SK-N-SH (cell line): ENCODE data around the gene PECR. TPM values are rescaled to one million over a fixed set of nuclear protein-coding genes. Genes with fewer than 3 reads are reported as not detected.
A peak's percentile ranks its signal among the peaks of the same experiment; 100 is the strongest.

ENCODE experiments used
- CTCF ChIA-PET: fragments of 300-600, 350-600 bp; formaldehyde crosslinking; extraction: SDS; loops from one replicate; lab custom pipeline; 2021; lab: Yijun Ruan, JAX
- POLR2A ChIA-PET: fragments of 350-600 bp; sonication (Branson Sonifier 250); formaldehyde crosslinking; extraction: SDS; loops from one replicate; lab custom pipeline; 2020; ENCODE audit warnings: antibody characterized with exemption, inconsistent platforms; lab: Yijun Ruan, JAX
- DNase-seq: peaks from one replicate; pipeline ENCODE4 v3.0.0; 2012
- H2AFZ ChIP-seq: fragments of 200-600 bp; sonication (generic); 2 replicates; pipeline ENCODE4 v1.8.1; 2016; ENCODE audit warnings: antibody characterized with exemption, mild to moderate bottlenecking, low read depth
- H3F3A ChIP-seq: fragments of 200-600 bp; sonication (generic); replicated peaks from 2 replicates; pipeline ENCODE3; 2016; ENCODE audit warnings: antibody characterized with exemption, mild to moderate bottlenecking; ENCODE audit not compliant: insufficient read depth
- H3K27ac ChIP-seq, 2 experiments: fragments of 200-500 bp in 1 of 2; fragments of 200-600 bp in 1 of 2; sonication (Bioruptor generic) in 1 of 2; sonication (generic), shearing (Covaris generic) in 1 of 2; 2 replicates each; pipeline versions ENCODE4 v1.5.1 to v1.6.1; 2014 to 2016; ENCODE audit warnings: low read depth in 2 of 2, inconsistent platforms in 1 of 2, low read length in 1 of 2, mild to moderate bottlenecking in 1 of 2, mixed read lengths in 1 of 2
- H3K27me3 ChIP-seq: fragments of 200-600 bp; sonication (generic), shearing (Covaris generic); 2 replicates; pipeline ENCODE4 v1.6.1; 2016; ENCODE audit warnings: mixed run types; ENCODE audit not compliant: insufficient read depth
- H3K36me3 ChIP-seq, 2 experiments: fragments of 200-500 bp in 1 of 2; fragments of 200-600 bp in 1 of 2; sonication (Bioruptor generic) in 1 of 2; sonication (generic) in 1 of 2; replicated peaks in 1 of 2; 2 replicates each; pipeline versions ENCODE3 to v1.5.1; 2014 to 2016; ENCODE audit warnings: low read length in 1 of 2, mild to moderate bottlenecking in 1 of 2; ENCODE audit not compliant: insufficient read depth in 2 of 2, control insufficient read depth in 1 of 2
- H3K4me1 ChIP-seq, 2 experiments: fragments of 200-500 bp in 1 of 2; fragments of 200-600 bp in 1 of 2; sonication (Bioruptor generic) in 1 of 2; sonication (generic), shearing (Covaris generic) in 1 of 2; 2 replicates each; pipeline versions ENCODE4 v1.5.1 to v1.6.1; 2014 to 2016; ENCODE audit warnings: low read depth in 1 of 2, low read length in 1 of 2, mixed run types in 1 of 2; ENCODE audit not compliant: insufficient read depth in 2 of 2, control insufficient read depth in 1 of 2
- H3K4me2 ChIP-seq: fragments of 200-600 bp; sonication (generic), shearing (Covaris generic); 2 replicates; pipeline ENCODE4 v1.6.1; 2017; ENCODE audit warnings: mixed run types
- H3K4me3 ChIP-seq, 2 experiments: fragments of 200-500 bp in 1 of 2; fragments of 200-600 bp in 1 of 2; sonication (Bioruptor generic) in 1 of 2; sonication (generic), shearing (Covaris generic) in 1 of 2; 2 replicates each; pipeline versions ENCODE4 v1.5.1 to v1.8.1; 2014 to 2016; ENCODE audit warnings: low read depth in 2 of 2, inconsistent platforms in 1 of 2, low read length in 1 of 2, mild to moderate bottlenecking in 1 of 2, mixed read lengths in 1 of 2, moderate library complexity in 1 of 2
- H3K79me2 ChIP-seq: fragments of 200-600 bp; sonication (generic); 2 replicates; pipeline ENCODE4 v1.8.1; 2017; ENCODE audit warnings: mild to moderate bottlenecking; ENCODE audit not compliant: insufficient read depth
- H3K9ac ChIP-seq: fragments of 200-600 bp; sonication (generic); 2 replicates; pipeline ENCODE4 v1.6.1; 2017; ENCODE audit warnings: mixed run types
- H3K9me2 ChIP-seq: fragments of 200-600 bp; sonication (generic); 2 replicates; pipeline ENCODE4 v1.6.1; 2017; ENCODE audit warnings: mixed run types
- H3K9me3 ChIP-seq: fragments of 200-600 bp; sonication (generic); 2 replicates; pipeline ENCODE4 v1.6.1; 2017; ENCODE audit warnings: mixed run types, mild to moderate bottlenecking, moderate library complexity
- H4K20me1 ChIP-seq: fragments of 200-600 bp; sonication (generic); 2 replicates; pipeline ENCODE4 v1.6.1; 2017; ENCODE audit warnings: mild to moderate bottlenecking, mixed run types; ENCODE audit not compliant: insufficient read depth
- CHD2 ChIP-seq: fragments of 150-350 bp; IDR thresholded peaks from 2 replicates; pipeline ENCODE4 v1.6.1; 2018; ENCODE audit warnings: low read length; ENCODE audit not compliant: partially characterized antibody
- ELF1 ChIP-seq: IDR thresholded peaks from 2 replicates; pipeline ENCODE4 v1.4.0; 2012
- EP300 ChIP-seq, 2 experiments: IDR thresholded peaks; 2 replicates each; pipeline versions ENCODE4 v1.4.0 to v1.6.1; 2012; ENCODE audit warnings: borderline replicate concordance in 1 of 2, low read depth in 1 of 2, low read length in 1 of 2
- EZH2phosphoT487 ChIP-seq: fragments of 200-600 bp; sonication (generic); IDR thresholded peaks from 2 replicates; pipeline ENCODE4 v1.6.1; 2017; ENCODE audit warnings: low read depth, mixed run types, mild to moderate bottlenecking, antibody characterized with exemption, moderate library complexity, borderline replicate concordance
- GABPA ChIP-seq: IDR thresholded peaks from 2 replicates; pipeline ENCODE4 v1.4.0; 2012; ENCODE audit warnings: low read depth, mild to moderate bottlenecking
- GATA2 ChIP-seq: sonication (generic); formaldehyde crosslinking; IDR thresholded peaks from 2 replicates; pipeline ENCODE4 v1.5.0; 2020; ENCODE audit warnings: mild to moderate bottlenecking, missing genetic modification reagents
- JUND ChIP-seq: IDR thresholded peaks from 2 replicates; pipeline ENCODE4 v1.4.0; 2012
- NFIC ChIP-seq: IDR thresholded peaks from 2 replicates; pipeline ENCODE4 v1.4.0; 2012; ENCODE audit warnings: borderline replicate concordance
- NRF1 ChIP-seq: IDR thresholded peaks from 2 replicates; pipeline ENCODE4 v1.6.1; 2012; ENCODE audit warnings: low read depth, mild to moderate bottlenecking, low read length
- POLR2AphosphoS5 ChIP-seq: IDR thresholded peaks from 2 replicates; pipeline ENCODE4 v1.6.1; 2012; ENCODE audit warnings: low read depth, low read length
- RAD21 ChIP-seq: IDR thresholded peaks from 2 replicates; pipeline ENCODE4 v1.6.1; 2012; ENCODE audit warnings: mild to moderate bottlenecking, low read length
- RCOR1 ChIP-seq: fragments of 150-350 bp; IDR thresholded peaks from 2 replicates; pipeline ENCODE4 v1.6.1; 2017; ENCODE audit warnings: antibody characterized with exemption, low read length
- RFX5 ChIP-seq: IDR thresholded peaks from 2 replicates; pipeline ENCODE4 v1.6.1; 2012; ENCODE audit warnings: mild to moderate bottlenecking, improper control_type of control experiment, low read length
- SIN3A ChIP-seq: IDR thresholded peaks from 2 replicates; pipeline ENCODE4 v1.6.1; 2012; ENCODE audit warnings: low read depth, mild to moderate bottlenecking, low read length, moderate library complexity, borderline replicate concordance
- SMC3 ChIP-seq: IDR thresholded peaks from 2 replicates; pipeline ENCODE4 v1.6.1; 2012; ENCODE audit warnings: low read depth, low read length, improper control_type of control experiment
- TCF12 ChIP-seq: IDR thresholded peaks from 2 replicates; pipeline ENCODE4 v1.4.0; 2012
- TEAD4 ChIP-seq: IDR thresholded peaks from 2 replicates; pipeline ENCODE4 v1.4.0; 2012; ENCODE audit warnings: mild to moderate bottlenecking, borderline replicate concordance; ENCODE audit not compliant: insufficient read depth
- YY1 ChIP-seq: IDR thresholded peaks from 2 replicates; pipeline ENCODE4 v1.4.0; 2012; ENCODE audit warnings: low read depth, mild to moderate bottlenecking
- WGBS: methylation state at CpG from one replicate; pipeline ENCODE4 v1.1.6; 2017; ENCODE audit warnings: low lambda C conversion rate; 5-methylcytosine and 5-hydroxymethylcytosine counted together
- polyA plus RNA-seq, 3 experiments: library from polyadenylated mRNA; depleted of rRNA; stranded (reverse); fragments of >200 nt; gene quantifications; 2 replicates each; pipeline ENCODE4 v1.2.3, GENCODE V29; 2012
- TF ChIP-seq, protein P1 (sequence below): IDR thresholded peaks from 2 replicates; pipeline ENCODE4; 2012
- TF ChIP-seq, protein P2 (sequence below): fragments of 200-600 bp; sonication (generic); IDR thresholded peaks from 2 replicates; pipeline ENCODE4 v1.6.1; 2017; ENCODE audit warnings: antibody characterized with exemption, mild to moderate bottlenecking, moderate library complexity
- TF ChIP-seq, protein P3 (sequence below): IDR thresholded peaks from 2 replicates; pipeline ENCODE4 v1.4.0; 2012; ENCODE audit warnings: low read depth, borderline replicate concordance
- TF ChIP-seq, protein P4 (sequence below): IDR thresholded peaks from 2 replicates; pipeline ENCODE4 v1.4.0; 2012; ENCODE audit warnings: low read depth
- TF ChIP-seq, protein P5 (sequence below): fragments of 150-350 bp; IDR thresholded peaks from 2 replicates; pipeline ENCODE4 v1.6.1; 2017; ENCODE audit warnings: antibody characterized with exemption, low read length, low read depth, borderline replicate concordance
- TF ChIP-seq, protein P6 (sequence below): IDR thresholded peaks from 2 replicates; pipeline ENCODE4 v1.4.0; 2012; ENCODE audit warnings: low read depth, borderline replicate concordance

Gene PECR
- polyA plus RNA-seq, 1 of the 3 experiments (the other 2 are of a cell fraction), result 18.6 TPM

DNA sequence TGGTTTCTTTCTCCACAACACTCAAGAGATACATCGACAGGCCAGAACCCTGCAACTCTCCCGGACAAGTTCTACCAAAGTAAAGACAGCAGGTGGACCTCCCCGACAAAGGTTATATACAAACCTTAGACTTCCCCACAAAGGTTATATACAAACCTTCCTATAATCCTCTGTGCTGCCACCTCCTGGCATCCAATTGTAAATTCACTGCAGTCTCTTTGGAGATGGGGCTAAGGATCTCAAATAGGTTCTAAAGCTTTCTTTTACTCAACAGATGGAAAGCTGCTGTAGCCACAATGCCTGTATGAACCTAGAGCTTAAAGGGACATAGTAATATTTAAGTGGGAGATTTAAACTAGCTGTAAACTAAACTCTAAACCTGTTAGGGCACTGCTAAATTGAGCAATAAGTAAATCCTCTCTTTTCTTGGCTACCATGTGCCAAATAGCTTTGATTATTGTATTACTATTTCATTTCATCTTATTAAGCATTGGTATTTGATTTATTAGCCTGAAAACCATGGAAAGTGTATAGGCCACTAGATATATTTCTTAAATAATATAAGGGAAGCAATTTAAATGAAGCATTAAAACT, 58.5 kb downstream of the PECR start:
- H2AFZ ChIP-seq, result 0 out of 2 replicates have a peak overlapping the region, but pooled peaks have one; percentile 3
- H3K9me2 ChIP-seq, result no peaks in the 10 kb centered on the region
- no peaks in the 10 kb centered on the region for H3K9me3 ChIP-seq
- no peak overlapping the region for H3K9ac ChIP-seq
- no peak overlapping the region for H3K4me2 ChIP-seq
- no peak for TF ChIP-seq ELF1
- TF ChIP-seq GATA2 (CRISPR knock-in tag), result no peak
- TF ChIP-seq TEAD4, result no peak
- peak; percentile 44; the same call in 1 of the 2 replicates for TF ChIP-seq SMC3
- TF ChIP-seq NRF1, result no peak
- TF ChIP-seq CHD2, result no peak
- TF ChIP-seq, protein P1, sequence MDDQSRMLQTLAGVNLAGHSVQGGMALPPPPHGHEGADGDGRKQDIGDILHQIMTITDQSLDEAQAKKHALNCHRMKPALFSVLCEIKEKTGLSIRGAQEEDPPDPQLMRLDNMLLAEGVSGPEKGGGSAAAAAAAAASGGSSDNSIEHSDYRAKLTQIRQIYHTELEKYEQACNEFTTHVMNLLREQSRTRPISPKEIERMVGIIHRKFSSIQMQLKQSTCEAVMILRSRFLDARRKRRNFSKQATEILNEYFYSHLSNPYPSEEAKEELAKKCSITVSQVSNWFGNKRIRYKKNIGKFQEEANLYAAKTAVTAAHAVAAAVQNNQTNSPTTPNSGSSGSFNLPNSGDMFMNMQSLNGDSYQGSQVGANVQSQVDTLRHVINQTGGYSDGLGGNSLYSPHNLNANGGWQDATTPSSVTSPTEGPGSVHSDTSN, result no peak
- no peak for TF ChIP-seq POLR2AphosphoS5
- TF ChIP-seq EP300 (IDR thresholded peaks at IDR 0.05; ENCODE audit: borderline replicate concordance in 1 of 2, low read depth in 1 of 2, low read length in 1 of 2), result no peak
- TF ChIP-seq RFX5, result no peak
- TF ChIP-seq, protein P2, sequence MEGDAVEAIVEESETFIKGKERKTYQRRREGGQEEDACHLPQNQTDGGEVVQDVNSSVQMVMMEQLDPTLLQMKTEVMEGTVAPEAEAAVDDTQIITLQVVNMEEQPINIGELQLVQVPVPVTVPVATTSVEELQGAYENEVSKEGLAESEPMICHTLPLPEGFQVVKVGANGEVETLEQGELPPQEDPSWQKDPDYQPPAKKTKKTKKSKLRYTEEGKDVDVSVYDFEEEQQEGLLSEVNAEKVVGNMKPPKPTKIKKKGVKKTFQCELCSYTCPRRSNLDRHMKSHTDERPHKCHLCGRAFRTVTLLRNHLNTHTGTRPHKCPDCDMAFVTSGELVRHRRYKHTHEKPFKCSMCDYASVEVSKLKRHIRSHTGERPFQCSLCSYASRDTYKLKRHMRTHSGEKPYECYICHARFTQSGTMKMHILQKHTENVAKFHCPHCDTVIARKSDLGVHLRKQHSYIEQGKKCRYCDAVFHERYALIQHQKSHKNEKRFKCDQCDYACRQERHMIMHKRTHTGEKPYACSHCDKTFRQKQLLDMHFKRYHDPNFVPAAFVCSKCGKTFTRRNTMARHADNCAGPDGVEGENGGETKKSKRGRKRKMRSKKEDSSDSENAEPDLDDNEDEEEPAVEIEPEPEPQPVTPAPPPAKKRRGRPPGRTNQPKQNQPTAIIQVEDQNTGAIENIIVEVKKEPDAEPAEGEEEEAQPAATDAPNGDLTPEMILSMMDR, result peak; percentile 76
- no peak for TF ChIP-seq TCF12
- TF ChIP-seq NFIC, result no peak
- no peak for TF ChIP-seq RCOR1
- TF ChIP-seq SIN3A, result no peak
- TF ChIP-seq GABPA, result no peak
- TF ChIP-seq YY1, result no peak
- TF ChIP-seq, protein P3, sequence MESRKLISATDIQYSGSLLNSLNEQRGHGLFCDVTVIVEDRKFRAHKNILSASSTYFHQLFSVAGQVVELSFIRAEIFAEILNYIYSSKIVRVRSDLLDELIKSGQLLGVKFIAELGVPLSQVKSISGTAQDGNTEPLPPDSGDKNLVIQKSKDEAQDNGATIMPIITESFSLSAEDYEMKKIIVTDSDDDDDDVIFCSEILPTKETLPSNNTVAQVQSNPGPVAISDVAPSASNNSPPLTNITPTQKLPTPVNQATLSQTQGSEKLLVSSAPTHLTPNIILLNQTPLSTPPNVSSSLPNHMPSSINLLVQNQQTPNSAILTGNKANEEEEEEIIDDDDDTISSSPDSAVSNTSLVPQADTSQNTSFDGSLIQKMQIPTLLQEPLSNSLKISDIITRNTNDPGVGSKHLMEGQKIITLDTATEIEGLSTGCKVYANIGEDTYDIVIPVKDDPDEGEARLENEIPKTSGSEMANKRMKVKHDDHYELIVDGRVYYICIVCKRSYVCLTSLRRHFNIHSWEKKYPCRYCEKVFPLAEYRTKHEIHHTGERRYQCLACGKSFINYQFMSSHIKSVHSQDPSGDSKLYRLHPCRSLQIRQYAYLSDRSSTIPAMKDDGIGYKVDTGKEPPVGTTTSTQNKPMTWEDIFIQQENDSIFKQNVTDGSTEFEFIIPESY, result no peak
- TF ChIP-seq EZH2phosphoT487, result no peak
- TF ChIP-seq, protein P4, sequence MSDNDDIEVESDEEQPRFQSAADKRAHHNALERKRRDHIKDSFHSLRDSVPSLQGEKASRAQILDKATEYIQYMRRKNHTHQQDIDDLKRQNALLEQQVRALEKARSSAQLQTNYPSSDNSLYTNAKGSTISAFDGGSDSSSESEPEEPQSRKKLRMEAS, result no peak
- no peak for TF ChIP-seq JUND
- TF ChIP-seq, protein P5, sequence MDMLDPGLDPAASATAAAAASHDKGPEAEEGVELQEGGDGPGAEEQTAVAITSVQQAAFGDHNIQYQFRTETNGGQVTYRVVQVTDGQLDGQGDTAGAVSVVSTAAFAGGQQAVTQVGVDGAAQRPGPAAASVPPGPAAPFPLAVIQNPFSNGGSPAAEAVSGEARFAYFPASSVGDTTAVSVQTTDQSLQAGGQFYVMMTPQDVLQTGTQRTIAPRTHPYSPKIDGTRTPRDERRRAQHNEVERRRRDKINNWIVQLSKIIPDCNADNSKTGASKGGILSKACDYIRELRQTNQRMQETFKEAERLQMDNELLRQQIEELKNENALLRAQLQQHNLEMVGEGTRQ, result no peak
- peak; percentile 64 for TF ChIP-seq RAD21
- TF ChIP-seq, protein P6, sequence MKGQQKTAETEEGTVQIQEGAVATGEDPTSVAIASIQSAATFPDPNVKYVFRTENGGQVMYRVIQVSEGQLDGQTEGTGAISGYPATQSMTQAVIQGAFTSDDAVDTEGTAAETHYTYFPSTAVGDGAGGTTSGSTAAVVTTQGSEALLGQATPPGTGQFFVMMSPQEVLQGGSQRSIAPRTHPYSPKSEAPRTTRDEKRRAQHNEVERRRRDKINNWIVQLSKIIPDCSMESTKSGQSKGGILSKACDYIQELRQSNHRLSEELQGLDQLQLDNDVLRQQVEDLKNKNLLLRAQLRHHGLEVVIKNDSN, result no peak
- H3K79me2 ChIP-seq, result no peaks in the 10 kb centered on the region
- ChIA-PET CTCF (interaction anchor here (0.5 to 11.7 kb wide), 15 partner anchors 9 to 114 kb away, joined by 3 to 109 read pairs (median 4); partner anchors contain the start of gene XRCC5), POLR2A (no interaction called here)
- WGBS, result 19% methylated on average over 3 of the region's 3 CpGs
- no peak overlapping the region for H3K27ac ChIP-seq
- H3K36me3 ChIP-seq, result no peaks in the 10 kb centered on the region
- peak; percentile 72 for DNase-seq
- H3K4me1 ChIP-seq, result no peaks in the 10 kb centered on the region
- H4K20me1 ChIP-seq, result no peaks in the 10 kb centered on the region
- H3K27me3 ChIP-seq, result no peaks in the 10 kb centered on the region
- no peak overlapping the region for H3K4me3 ChIP-seq
- H3F3A ChIP-seq, result no peaks in the 10 kb centered on the region
